HFF-Myc (cell line): ENCODE measurements around the gene TMUB2.
A peak's percentile ranks its signal among the peaks of the same experiment; 100 is the strongest.

Experiments used
- DNase-seq: peaks from one replicate; pipeline ENCODE4 v3.0.0-alpha.2; 2011; ENCODE audit warnings: low read depth; ENCODE audit errors: extremely low read depth
- H3K4me3 ChIP-seq: replicated peaks from 2 replicates; pipeline ENCODE4 v1.5.1; 2011; ENCODE audit warnings: low read depth, mild to moderate bottlenecking, control low read depth, low read length
- TF ChIP-seq, protein P1 (sequence below): IDR thresholded peaks from 2 replicates; pipeline ENCODE4 v1.5.1; 2012; ENCODE audit warnings: mild to moderate bottlenecking, low read depth, low read length, control low read depth; ENCODE audit errors: missing control alignments

TMUB2 gene

DNA sequence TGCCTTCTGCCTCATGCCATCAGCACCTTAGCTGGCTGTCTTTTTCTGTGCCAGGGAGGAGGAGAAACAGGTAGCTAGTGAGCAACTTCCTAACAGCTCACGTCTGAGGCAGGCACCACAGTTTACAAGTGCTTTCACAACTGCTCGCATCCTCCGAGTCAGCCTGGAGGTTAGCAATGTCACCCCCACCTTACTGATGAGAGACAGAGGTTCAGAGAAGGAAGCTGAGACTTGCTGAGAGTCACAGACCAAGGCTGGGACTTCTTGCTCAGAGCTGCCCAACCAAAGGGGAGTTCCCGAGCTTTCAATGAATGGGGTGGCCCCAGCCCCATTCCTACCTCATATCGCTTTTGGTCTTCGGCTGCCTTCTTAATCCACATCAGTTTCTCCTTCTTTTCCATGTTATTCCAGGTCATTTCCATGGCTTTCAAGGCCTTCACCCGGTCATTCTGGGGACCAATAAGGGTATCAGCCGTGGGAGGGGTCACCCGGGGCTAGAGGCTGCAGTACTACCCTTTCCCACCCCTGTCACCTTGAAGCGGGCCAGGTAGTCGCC, 23.1 kb downstream of the TMUB2 start:
- TF ChIP-seq, protein P1, sequence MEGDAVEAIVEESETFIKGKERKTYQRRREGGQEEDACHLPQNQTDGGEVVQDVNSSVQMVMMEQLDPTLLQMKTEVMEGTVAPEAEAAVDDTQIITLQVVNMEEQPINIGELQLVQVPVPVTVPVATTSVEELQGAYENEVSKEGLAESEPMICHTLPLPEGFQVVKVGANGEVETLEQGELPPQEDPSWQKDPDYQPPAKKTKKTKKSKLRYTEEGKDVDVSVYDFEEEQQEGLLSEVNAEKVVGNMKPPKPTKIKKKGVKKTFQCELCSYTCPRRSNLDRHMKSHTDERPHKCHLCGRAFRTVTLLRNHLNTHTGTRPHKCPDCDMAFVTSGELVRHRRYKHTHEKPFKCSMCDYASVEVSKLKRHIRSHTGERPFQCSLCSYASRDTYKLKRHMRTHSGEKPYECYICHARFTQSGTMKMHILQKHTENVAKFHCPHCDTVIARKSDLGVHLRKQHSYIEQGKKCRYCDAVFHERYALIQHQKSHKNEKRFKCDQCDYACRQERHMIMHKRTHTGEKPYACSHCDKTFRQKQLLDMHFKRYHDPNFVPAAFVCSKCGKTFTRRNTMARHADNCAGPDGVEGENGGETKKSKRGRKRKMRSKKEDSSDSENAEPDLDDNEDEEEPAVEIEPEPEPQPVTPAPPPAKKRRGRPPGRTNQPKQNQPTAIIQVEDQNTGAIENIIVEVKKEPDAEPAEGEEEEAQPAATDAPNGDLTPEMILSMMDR = no peak
- H3K4me3 ChIP-seq = no peak overlapping the region
- DNase-seq = no peak

DNA sequence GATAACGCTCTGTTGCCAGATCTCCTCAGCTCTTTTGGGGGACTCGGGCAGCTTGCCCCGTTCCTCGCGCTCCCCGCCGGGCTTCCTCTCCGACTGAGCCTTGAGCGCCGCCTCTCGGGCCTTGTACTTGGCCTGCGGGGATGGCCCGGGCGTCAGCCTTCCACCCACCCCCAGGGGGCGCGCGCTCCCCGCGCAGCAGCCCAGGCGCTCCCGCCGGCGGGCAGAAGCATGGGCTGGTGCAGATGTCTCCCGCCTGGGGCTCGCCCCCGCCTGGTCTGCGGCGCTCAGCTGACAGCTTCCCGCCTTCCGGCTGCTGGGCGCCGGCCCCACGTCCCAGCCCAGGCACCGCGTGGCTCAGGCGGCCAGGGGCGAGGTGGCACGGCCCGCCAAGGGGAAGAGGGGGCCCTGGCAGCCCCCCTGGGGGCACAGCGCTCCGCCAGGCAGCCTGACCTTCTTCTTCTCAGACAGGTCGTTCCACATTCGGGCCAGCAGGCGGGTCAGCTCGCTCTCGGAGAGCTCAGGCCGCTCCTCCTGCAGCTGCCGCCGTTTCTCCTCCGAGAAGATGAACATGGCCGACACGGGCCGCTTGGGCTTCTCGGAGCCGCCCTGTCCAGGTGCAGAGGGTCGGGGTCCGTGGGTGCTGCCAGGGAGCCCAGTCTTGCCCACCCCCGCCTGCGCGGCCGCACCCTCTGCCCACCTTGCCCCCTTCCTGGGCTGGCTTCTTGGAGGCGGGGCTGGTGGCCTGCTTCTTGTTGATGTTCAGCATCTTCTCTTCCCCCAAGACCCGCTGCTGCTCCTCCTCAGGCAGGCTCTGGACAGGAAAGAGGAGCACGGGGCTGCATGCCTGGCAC, 23.8 kb downstream of the TMUB2 start:
- no peak for DNase-seq
- TF ChIP-seq, protein P1 = peak; percentile 95
- no peak overlapping the region for H3K4me3 ChIP-seq

DNA sequence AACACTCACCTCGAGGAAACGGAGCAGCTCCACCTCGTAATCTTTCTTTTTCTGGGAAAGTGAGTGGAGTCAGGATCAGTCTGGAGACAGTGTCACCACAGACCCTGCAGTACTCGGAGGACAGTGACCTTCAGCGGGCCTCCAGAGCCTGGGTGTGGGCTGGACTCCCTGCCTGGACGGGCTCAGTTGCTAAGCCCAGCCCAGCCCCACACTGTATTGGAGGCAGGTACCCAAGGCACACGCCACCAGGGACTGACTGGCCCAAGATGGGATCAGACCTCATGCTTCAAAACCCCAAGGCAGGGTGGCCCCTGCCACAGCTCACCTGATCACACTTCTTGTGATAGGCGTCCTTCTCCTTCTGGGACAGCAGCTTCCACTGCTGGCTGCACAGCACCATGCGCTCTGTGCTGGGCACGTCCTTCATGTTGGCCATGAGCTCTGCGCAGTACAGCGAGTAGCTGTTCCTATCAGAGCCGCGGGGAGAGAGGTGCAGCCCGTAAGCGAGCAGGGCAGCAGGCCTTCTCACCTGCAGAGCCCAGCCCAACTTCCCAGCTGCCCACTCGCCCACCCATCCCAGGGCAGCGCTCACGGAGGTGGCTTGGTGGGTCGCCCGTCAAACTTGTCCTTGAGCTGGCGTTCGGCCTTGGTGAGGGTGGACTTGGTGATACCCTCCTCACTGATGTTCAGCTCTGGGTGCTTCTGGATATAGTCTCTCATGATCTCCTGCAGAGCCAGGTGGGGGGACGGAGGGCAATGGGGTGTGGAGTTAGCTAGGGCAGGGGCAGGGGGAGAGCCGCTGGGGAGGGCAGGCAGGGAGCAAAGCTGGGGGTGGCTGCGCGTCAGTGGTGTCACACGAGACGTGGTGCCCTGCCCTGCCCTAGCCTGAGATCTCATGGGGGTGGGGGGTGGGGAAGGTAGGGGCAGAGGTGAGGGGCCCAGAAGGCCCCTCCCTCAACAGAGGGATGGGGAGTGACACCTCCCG, 24.8 kb downstream of the TMUB2 start:
- TF ChIP-seq, protein P1 = no peak
- DNase-seq = no peak
- H3K4me3 ChIP-seq = no peak overlapping the region

DNA sequence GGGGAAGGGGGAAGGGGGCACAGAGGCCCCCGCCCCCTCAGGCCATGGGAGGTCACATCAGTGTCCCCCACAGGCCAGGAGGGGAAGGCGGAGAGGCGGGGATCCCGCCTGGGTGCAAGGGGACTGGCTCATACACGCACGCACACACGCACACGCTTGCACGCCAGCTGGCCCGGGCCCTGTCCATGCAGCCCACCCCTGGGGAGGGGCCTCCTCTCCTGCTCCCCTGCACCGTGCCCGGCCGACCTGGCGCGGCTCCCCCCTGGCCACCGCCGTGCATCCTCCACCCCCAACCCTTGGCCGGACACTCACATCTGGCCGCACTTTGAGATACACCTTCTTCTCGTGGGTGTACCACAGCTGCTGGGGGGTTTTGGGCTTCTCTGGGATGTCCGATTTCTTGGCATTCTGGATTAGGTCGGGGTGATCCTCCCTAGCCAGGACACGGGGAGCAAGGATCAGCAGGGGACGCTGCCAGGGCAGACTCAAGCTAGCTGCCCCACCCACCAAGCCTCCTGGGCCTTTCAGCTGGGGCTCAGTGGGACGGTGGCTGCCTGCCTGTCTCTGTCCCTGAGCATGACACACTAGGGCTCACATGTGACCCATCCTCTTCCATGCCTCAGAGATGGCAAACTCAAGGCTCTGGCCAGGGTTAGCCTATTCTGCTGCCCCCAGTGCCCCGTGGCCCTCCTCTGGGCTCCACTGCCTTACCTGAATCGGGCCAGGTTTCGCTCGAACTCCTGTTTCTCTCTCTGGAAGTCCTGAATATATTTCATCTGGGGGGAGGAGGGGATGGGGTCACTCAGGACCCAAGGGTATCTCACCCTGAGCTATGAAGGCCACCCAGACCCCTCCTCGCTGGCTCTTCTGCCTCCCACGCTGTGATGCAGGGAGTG, 26.0 kb downstream of the TMUB2 start:
- TF ChIP-seq, protein P1 = no peak
- no peak for DNase-seq
- H3K4me3 ChIP-seq = no peak overlapping the region

DNA sequence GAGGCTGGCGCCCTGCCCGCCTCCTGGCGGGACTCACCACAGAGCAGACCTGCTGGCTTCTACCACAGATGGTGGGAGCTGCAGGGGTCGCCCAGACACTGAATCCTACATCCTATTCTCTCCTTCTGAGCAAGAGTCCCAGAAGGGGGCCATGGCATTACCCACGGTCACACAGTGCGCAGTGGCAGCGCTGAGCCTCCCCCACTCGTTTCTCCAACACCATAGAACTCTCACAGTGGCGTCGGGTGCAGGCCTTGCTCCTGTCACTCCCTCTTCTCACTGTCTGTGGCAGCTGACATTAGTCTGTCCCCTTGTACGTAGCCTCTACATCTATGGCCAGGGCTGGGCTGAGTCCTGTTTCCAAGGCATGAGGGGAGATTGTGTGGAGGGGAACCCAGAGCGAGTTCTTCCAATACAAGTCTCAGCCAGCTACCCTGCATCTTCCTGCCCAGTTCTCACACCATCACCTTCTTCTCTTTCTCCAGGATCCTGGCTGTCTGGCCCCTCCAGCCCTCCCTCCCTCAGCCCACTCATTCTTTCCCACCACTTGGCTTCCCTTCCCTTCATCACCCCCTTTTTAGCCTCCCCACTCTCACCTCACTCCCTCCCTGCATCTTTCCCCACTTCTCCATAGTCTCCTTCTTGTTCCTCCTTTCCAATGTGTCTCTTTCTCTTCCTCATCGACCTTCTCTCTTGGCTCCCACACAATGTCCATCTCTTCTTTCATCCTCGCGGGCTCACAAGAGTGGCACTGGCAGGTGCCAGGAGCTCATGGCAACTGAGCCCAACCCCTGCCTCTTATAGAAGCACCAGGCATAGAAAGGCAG, 26.8 kb downstream of the TMUB2 start:
- TF ChIP-seq, protein P1 = no peak
- DNase-seq = no peak
- H3K4me3 ChIP-seq = no peak overlapping the region
